ENCODE measurements around the gene TUBA1C.
A peak's percentile ranks its signal among the peaks of the same experiment; 100 is the strongest.

TUBA1C gene

GRCh38 chr12:49264873-49265792, at the start of gene TUBA1C:
Gene TUBA1C, plus strand, starts transcription at chr12:49265082. Its CDS starts 100 bp downstream, at chr12:49265182.
- DNase-seq (ENCODE audit: low read depth) = peak; percentile 85
- TF ChIP-seq, protein P1, sequence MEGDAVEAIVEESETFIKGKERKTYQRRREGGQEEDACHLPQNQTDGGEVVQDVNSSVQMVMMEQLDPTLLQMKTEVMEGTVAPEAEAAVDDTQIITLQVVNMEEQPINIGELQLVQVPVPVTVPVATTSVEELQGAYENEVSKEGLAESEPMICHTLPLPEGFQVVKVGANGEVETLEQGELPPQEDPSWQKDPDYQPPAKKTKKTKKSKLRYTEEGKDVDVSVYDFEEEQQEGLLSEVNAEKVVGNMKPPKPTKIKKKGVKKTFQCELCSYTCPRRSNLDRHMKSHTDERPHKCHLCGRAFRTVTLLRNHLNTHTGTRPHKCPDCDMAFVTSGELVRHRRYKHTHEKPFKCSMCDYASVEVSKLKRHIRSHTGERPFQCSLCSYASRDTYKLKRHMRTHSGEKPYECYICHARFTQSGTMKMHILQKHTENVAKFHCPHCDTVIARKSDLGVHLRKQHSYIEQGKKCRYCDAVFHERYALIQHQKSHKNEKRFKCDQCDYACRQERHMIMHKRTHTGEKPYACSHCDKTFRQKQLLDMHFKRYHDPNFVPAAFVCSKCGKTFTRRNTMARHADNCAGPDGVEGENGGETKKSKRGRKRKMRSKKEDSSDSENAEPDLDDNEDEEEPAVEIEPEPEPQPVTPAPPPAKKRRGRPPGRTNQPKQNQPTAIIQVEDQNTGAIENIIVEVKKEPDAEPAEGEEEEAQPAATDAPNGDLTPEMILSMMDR (conservative IDR thresholded peaks at IDR 0.05; ENCODE audit: low read depth, low read length) = no peak
- H3K4me3 ChIP-seq (ENCODE audit: low read length) = peak within 1 kb of the TSS; percentile 90

DNA sequence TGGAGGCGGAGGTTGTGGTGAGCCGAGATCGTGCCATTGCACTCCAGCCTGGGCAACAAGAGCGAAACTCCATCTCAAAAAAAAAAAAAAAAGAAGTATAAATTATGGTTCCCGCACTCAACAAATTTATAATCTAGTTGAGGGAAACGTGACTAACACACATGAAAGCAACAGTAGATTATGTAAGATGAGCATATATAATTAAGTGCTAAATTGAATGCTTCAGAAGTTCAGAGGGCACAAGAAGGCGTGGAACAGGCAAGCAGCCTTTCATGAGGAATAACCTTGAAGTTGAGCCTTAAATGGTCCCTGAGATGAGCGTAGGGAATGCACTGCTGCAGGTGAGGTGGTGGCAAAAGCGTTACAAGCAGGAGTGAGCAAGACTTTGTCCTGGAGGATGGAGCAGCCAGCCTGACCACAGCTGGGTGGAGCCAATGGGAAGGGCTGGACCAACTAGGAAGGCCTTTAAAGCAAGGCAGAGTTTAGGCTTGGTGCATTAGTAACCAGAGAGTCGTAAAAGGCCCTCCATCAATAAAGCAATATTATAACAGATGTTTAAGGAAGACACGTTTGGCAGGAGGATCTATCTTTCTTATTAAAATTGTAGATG, 45.4 kb upstream of the TUBA1C start:
- DNase-seq (ENCODE audit: low read depth) = no peak
- TF ChIP-seq, protein P1 (conservative IDR thresholded peaks at IDR 0.05; ENCODE audit: low read depth, low read length) = no peak
- H3K4me3 ChIP-seq (ENCODE audit: low read length) = no peak overlapping the region

- DNase-seq (ENCODE audit: low read depth) = no peak
- no peak overlapping the region for H3K4me3 ChIP-seq (ENCODE audit: low read length)
- TF ChIP-seq, protein P1 (conservative IDR thresholded peaks at IDR 0.05; ENCODE audit: low read depth, low read length) = no peak
These were observed 43.9 kb upstream of the TUBA1C start for GRCh38 chr12:49220972-49221371.

DNA sequence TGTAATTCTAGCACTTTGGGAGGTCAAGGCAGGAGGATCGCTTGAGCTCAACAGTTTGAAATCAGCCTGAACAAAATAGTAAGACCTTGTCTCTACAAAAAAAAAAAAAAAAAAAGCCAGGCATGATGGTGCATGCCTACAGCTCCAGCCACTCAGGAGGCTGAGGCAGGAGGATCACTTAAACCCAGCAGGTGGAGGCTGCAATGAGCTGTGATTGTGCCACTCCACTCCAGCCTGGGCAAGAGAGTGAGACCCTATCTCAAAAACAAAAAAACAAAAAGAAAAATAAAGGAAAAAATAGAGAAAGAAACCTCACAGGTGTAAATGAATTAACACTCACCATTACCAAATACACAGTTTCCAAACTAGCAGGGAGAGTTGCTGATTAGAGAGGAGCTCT, 41.8 kb upstream of the TUBA1C start:
- TF ChIP-seq, protein P1 (conservative IDR thresholded peaks at IDR 0.05; ENCODE audit: low read depth, low read length) = no peak
- DNase-seq (ENCODE audit: low read depth) = no peak
- no peak overlapping the region for H3K4me3 ChIP-seq (ENCODE audit: low read length)

DNA sequence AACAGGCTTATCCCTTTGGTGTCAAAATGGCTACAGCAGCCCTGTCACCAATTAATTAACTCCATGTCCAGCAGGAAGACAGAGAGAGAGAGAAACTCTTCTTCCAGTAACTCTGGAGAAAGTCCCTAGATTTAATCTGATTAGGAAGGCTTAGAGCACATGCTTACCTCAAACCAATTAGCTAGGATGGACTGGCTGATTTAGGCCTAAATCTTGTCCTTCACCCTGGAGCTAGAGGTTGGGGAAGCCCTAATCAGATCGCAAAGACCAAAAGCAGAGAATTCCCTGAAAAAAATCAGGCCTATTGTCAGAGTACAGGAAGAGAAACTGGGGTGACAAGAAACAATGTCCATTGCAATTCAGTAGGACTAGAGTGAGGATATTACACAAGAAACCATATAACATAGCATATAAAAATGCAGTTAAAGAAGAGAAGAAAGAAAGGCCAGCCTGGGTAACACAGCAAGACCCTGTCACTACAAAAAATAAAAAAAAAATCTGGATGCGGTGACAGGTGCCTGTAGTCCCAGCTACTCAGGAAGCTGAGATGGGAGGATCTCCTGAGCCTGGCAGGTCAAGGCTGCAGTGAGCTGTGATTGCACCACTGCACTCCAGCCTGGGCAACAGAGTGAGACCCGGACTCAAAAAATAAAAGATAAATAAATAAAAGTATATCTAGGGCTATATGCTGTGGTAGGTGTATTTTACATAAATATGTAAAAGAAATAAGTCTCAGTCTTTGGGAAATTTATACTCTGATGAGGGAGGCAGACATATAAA, 41.1 kb upstream of the TUBA1C start:
- no peak overlapping the region for H3K4me3 ChIP-seq (ENCODE audit: low read length)
- TF ChIP-seq, protein P1 (conservative IDR thresholded peaks at IDR 0.05; ENCODE audit: low read depth, low read length) = no peak
- no peak for DNase-seq (ENCODE audit: low read depth)

DNA sequence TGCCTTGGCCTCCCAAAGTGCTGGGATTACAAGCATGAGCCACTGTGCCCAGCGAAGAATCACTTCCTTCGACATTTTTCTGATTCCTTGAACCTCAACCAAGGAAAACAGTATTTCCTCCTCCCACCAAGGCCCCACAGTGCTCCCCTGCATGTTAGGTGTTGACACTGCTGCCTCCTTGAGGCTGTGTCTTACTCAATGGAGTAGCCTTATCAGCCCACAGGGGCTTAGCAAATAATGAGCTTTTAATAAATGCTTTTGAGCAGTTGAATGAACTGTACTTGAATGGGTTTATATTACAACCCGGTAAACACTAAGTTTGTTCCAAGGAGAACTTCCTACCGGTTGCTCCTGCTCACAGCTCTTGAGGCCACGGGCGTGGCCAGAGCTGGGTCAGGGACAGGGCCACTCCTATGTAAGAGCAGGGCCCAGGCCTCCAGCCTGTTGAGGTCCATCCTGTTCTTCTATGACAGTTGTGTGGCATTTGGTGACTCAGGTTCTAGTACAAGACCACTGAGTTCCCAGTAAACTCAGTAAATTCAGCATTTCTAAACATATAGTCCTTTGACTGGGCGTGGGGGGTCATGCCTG, 39.2 kb upstream of the TUBA1C start:
- DNase-seq (ENCODE audit: low read depth) = no peak
- H3K4me3 ChIP-seq (ENCODE audit: low read length) = no peak overlapping the region
- TF ChIP-seq, protein P1 (conservative IDR thresholded peaks at IDR 0.05; ENCODE audit: low read depth, low read length) = peak; percentile 26

Data from retinal pigment epithelial cell (primary cell).